HG03521 (cell line): ENCODE results near the gene GRM2.

ENCODE experiments used
- ATAC-seq: cut with Tn5 transposase; IDR thresholded peaks from one replicate; pipeline ENCODE4 v1.9.1; 2021; ENCODE audit warnings: mild to moderate bottlenecking, moderate library complexity; ENCODE audit not compliant: unreplicated experiment

GRM2 gene

DNA sequence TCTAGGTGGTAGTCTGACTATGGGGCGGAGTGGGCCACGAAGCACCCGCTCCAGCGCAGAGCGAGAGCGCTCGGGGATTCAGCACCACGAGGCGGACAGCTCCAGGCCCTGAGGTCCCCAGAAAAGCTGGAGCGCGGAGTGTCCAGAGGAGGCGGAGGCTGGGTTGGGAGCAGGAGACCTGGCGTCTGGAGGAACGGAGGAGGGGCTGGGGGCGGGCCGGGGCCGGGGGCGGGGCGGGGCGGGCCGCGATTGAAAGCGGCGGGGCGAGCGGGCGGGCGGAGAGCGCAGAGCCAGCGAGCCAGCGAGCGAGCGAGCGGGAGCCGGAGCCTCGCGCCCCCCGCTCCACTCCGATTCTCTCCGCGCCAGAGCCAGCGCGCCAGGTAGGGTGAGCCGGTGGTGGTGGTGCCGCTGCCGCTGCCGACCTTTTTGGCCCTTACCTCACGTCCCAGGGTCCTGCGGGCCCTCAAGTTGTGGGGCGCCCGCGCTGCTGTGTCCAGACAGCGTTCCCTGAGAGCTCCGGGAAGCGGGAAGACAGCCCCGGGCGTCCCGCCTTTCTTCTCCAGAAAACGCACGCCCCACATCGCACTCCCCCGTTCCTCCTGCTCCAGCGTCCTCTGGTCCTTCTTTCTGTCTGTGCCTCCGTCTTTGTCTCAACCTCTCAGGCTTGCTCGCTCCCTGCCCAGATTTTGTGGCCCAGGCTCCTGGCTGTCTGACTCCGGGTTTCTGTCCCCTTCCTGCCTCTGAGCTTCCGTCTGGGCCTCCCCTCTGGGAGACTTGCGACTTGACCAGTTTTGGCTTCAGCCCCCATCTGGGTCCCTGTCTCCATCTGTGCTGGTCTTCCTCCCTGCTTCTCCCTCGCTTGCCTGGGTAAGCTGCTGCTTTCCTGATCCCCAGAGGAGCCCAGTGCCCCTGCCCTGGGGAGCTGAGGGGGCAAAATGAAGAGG lies at the start of gene GRM2:
Gene GRM2, plus strand, starts transcription at position 281 of the 944 bp plus-strand sequence. CDS start 1,916 bp downstream, outside the sequence.
- no peak for ATAC-seq

DNA sequence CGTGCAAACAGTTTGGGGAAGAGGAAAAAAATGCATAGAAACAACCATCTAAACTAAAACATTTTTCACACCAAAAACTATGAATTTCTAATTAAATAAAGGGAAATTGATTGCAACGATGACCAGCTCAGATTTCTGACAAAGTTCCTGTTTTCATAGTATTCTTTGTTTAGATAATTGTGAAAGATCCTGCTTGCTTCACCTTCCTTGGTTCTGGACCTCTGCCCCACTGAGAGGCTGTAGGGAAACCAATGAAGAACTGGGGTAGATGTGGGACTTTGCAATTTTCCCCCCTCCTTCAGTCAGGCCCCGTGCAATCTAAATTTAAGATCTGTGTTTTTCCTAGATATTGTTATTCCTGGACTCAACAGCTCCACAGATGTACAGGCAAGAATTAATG lies 49.6 kb upstream of the GRM2 start:
- ATAC-seq = no peak

DNA sequence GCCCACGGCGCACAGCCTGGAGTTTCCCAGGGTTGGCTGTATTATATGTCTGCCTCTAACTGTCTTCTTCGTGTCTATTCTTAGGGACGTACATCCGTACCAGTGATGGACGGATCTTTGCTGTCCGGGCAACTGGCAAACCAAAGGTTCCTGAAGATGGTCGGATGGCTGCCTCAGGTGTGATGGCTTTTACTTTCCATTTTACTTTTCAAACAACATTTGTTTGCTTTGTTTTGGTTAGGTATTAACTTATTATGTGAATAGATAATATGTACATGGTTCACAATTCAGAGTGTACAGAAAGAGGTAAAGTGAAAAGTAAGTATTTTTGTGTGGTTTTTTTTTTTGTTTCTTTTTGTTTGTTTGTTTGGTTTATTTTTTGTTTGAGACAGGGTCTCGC lies 46.9 kb upstream of the GRM2 start:
- ATAC-seq = no peak

DNA sequence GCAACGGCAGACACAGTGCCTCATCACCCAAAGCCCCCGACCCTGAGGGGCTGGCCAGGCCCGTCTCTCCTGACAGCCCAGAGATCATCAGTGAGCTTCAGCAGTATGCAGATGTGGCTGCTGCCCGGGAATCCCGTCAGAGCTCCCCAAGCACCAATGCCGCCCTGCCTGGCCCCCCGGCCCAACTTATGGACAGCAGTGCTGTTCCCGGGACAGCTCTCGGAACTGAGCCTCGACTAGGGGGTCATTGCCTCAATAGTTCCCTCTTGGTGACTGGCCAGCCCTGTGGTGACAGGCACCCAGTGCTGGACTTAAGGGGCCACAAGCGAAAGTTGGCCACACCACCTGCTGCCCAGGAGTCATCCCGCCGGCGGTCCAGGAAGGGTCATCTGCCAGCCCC lies 44.4 kb upstream of the GRM2 start:
- no peak for ATAC-seq

DNA sequence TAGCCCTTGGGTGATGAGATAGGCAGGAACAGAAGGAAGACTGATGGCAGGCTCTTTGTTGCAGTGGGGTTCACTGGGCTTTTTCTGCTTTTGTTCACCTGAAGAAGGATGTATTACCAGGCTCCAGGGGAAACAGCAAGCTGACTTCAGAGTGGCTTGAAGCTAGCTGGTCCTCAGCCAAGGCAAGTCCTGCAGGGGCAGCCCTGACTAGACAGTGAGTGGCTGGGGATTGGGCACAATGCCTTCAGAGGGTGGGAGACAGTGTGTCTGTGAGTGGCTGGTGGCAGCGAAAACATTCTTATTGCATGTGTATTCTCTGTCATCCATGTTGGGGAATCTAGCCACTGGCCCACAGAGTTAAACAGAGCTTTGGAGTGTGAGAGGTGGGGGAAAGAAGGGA lies 38.1 kb upstream of the GRM2 start:
- ATAC-seq = no peak

DNA sequence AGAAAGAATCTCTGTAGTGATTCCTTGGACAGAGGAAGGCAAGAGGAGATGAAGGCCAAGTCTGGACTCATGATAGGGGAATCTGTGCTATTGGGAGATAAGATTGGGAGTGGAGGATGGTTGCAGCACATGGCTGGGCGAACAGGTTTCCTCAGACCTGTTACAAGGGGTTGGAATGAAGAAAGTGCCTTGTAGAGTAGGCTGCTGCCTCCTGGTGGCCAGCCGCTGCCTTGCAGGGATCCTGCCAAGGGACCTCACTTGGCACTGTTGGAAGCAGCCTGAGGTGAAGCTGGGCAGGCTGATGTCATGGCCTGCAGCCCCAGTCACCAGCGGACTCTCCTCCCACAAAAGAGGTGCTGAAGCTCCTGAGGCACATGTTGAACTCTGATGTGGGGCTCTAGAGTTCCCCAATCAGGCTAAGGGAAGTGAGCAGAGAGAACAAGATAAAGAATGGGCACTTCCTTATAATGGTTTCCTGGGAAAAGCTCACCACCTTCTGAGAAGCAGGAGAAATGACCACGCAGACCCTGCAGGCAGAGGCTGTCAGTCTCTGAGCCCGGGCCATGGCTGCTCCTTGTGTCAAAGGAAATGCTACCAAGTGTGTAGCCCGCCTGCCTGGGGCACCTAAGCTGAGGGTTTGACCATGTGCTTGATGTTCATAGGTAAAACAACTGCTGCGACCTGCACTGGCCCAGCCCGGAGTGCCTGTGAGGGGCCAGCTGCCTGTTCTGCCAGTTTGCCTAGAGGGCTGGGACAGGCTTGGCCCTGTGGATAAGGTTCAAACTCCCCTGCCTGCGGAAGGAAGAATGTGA lies 37.4 kb upstream of the GRM2 start:
- no peak for ATAC-seq

DNA sequence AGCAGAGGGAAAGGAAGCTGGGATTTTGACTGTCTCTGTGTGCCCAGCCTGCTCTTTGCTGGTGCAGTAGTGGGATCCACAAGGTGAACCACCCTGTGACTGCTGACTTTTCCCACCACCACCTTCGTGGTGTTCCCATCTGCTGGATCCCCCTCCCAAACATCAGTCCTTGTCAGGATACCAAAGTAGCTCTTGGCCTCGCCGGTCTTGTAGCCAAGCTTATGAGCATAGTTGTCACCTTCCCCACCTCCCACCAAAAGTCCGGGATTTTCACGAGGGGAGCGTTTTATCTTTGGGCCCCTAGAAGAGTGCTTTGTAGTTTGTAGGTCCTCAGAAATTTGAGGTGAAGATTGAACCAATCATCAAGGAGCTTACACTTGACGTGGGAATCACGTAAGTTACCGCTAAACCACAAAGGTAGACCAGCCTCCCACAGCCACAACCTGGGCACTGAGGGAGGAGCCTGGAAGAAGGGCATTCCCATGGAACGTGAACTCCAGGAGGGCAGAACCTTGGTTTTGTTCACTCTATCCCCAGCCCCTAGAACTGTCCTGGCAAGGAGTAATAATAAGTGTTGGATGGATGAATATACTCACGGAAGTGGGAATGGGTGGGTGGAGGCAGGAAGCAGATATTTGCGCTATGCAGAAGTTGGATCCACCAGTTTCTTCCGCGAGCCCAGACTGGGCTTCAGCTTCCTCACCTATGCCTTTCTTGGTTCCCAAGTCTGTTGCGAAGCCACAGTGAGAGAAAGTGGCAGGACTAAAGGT lies 36.6 kb upstream of the GRM2 start:
- ATAC-seq = no peak

DNA sequence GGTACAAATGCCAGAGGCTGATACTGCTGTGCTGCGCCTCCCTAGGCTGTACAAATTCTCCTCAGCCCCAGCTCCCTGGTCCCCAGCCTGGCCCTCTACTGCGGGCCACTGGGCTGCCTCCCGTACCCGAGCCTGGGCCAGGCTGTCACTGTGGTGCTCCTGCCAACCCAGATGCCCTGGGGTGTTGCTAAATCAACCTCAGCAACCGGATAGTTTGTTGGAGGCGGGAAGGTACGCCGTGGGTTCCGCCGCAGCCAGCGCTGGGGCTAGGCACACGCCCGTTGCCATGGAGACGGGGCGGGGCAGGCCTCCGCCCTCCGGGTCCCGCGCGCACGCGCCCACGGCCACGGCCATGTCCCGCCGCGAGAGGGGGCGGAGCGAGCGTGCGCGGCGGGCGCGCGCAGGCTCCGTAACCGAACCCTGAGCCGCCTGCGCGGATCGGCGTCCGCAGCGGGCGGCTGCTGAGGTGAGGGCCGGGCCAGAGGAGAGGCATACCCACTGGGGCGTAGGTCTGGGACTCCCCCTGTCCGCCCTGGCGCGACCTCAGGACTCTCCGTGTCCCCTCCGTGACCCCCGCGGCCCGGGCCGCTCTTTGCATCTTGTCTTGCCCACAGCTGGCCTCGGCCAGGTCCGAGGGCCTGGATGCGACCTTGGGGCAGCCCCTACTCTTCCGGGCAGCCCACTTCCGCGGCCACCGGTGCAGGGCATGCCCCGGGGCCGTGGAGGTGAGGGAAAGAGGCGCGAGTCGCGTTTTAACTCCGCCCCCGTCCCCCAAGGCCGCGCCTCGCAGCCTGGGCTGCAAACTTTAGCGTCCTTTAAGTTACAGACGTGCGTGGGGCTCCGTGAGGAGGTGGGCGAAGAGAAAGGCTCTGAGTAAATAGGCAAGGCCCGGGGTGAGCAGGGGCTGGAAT lies 35.8 kb upstream of the GRM2 start, which contains the start of gene TEX264:
Gene TEX264, plus strand, starts transcription at position 430 of the 911 bp plus-strand sequence. CDS start 3,053 bp downstream, outside the sequence.
- peak; percentile 72 for ATAC-seq

DNA sequence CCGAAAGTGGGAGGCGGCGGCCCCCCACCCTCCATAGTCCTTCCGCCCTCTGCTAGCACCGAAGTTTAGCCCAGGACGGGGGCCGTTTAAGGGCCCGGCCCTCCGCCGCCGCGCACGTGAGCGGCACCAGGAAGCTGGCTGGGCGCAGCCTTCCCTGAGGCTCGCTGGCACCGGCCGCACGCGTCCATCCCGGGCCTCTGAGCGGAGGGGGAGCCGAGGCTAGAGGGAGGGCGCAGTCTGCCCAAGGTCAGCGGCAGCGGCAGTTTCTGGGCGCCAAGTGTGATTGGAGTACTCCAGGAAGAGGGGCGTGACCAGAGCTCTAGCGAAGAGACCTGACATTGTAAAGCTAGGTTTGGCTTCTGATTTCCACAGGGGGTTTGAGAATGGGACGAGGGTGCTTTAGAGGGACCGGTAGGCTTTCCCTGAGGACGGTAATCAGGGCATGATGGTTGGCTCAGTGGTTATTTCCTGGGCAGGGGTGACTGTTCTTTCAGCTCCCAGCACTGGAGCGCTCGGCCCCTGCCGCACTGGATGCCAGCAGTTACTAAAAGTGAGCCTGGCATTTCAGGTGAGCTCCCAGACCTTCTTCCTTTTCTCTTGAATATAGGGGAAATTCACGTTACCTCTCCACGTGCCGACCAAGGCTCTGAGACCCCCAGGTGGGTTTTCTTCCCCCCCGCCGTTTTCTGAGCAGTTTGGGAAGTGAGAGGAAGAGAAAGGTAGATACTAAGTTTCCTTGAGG lies 35.0 kb upstream of the GRM2 start:
- ATAC-seq = peak; percentile 27

DNA sequence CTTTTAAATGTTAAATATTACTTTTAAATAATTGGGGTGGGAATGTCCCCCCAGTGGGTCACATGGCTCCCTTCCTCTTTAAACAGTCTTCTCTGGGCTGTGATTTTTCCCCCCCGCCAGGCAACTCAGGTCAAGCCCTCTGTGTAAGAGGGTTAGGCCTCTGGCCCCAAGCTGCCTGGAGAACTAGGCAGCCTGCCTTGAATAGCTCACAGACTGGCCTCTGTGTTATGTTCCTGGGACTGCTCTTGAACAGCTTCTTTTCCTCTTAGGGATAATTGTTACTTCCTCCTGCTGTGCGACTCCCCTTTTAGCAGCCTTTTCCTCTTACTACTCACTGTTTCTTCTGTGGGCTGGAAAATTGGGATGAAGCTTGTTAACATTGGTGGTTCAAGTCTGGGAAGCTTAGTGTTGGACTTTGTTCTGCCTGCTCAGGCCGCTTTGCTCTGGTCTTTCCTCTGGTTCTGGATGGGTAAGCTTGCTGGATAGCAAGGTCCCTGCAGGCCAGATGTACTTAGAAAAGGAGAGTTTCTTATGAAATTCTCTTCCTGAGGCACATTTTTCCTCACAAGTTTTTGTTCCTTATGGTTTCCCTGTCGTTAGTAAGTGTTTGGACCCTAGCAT lies 33.6 kb upstream of the GRM2 start:
- ATAC-seq = no peak

DNA sequence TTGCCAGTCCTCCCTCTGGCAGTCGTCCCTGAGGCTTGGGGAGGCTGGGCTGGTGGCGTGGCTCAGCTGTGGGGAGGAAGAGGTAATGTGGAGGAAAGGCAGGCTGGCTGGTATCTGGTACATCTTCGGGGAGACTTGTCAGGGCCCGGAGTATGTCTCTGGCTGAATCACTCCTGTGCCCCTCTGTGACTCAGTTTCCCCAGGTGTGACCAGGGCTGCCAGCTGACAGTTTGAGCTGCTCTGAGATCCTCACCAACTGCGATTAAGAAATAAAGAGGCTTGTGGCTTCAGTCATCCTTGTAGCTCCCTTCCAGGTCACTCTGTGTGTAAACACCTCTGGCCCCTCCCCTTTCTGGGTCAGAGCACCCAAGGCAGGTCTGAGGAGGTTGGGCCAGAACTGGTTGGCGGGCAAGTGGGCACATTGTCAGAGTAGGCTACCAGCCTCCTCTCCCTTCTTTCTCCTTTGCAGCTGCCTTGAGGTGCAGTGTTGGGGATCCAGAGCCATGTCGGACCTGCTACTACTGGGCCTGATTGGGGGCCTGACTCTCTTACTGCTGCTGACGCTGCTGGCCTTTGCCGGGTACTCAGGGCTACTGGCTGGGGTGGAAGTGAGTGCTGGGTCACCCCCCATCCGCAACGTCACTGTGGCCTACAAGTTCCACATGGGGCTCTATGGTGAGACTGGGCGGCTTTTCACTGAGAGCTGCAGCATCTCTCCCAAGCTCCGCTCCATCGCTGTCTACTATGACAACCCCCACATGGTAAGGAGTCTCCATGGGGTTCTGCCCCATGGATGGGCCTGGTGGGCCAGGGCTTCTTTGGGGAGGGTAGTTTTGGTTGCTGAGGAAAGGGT lies 32.8 kb upstream of the GRM2 start:
- ATAC-seq = no peak

DNA sequence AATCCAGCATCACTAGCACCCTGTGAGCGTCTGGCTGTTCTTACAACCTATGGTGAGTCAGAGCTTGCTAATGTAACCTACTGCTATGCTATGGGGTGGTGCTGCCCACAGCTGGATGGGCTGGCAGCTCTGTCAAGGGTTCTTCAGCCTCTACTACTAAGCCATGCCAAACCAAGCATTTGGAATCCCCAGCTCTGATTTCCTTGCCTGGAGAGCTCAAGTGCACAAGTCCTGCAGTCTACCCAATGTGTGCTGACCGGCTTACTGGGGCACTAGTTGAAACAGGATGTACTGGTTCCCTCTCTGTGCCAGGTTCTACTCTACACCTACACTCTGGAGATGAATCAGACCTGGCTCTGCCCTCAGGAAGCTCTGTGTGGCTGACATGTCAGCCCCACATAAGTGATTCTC lies 31.7 kb upstream of the GRM2 start:
- no peak for ATAC-seq

DNA sequence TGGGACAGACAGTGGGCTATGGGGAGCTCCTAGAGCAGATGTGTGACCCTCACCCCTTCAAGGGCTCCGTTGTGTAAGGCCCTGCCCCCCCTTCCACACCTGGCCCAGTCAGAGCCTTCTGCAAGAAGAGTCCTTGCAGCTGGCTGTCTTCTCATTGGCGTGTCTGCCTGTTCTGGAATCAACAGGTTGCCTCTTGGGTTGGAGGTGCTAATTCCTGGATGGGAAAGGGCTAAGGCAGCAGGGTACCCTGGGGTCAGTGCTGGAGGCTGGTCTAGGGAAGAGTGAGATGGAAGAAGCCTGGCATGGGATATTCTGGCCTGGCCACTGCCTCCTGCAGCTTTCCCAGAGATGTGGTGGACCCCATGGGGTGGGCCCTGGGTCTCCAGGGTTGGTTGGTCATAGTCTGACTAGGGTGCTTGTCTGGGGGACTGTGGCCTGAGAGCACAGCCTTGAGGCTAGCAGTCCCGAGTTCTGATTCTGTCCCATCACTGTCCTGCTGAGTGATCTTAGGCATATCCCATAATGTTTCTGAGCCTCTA lies 30.7 kb upstream of the GRM2 start:
- ATAC-seq = no peak

DNA sequence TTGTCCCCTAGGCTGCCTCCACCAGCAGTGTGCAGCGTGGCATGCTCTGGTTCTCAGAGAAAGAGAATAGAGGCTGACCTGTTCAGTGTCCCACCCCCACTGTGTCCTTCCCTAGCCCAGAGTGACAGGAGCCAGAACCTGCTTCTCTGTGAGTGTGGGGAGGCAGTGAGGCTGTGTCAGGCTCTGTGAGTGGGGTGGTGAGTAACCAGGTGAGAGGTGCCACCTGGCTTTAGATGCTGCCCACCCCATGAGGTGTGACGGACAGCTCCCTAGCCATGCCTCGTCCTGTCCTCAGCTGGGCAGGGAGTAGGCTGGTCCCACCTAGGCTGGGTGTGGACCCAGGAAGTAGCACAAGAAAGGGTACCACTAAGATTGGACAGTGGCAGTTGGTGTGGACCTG lies 29.5 kb upstream of the GRM2 start:
- no peak for ATAC-seq

DNA sequence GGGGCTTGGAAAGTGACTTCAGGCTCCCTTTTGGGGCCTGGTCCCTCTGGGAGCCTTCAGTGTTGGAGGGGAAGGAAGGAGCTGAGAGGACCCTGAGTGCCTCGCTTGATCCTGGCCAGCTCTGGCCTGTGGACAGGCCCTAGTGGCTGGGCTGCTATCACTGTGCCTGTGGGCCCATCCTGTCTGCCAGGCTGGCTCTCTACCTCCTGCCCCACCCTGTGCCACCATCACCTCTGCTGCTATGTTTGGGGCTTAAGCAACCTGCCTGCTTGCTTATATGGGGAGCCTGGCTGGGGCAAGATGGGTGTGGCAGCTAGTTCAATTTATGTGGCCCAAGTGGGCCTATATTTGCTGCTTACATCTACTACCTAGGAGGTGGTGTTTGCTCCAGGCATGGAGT lies 28.7 kb upstream of the GRM2 start:
- ATAC-seq = no peak

DNA sequence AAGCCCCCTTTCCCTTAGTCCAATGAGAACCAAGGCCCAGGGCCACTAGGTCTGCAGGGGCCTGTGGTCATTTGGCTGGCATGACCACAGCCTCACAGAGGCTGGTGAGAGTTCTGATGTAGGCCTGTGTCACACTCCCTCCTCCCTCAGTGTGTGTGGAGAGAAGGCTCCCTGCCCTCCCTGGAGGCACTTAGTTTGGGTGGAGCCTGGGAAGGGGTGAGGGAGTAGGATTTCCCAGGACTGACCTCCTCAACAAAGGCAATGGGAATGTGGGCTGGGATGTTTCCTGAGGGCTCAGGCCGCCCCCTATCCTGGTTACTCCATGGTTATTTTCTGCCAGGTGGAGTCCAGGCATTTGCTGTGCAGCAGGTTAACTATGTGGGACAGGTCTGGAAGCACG lies 28.2 kb upstream of the GRM2 start:
- no peak for ATAC-seq

DNA sequence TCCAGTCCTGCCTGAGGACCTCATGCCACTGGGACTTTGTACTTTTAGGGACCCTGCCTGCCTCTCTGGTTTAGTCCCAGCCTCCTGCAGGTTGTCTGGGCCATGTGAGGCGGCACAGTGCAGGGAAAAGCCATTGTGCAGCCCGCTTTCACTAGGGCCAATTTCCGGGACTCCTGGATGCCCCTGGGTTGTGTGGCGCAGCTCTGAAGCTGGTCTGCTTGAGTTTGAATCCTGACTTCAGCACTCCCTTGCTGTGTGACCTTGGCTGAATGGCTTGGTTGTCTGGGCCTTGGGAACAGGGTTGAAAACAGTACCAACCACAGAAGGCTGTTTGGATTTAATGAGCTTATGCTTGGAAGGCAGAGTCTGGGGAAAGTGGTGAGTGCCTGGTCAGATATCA lies 27.6 kb upstream of the GRM2 start:
- no peak for ATAC-seq

DNA sequence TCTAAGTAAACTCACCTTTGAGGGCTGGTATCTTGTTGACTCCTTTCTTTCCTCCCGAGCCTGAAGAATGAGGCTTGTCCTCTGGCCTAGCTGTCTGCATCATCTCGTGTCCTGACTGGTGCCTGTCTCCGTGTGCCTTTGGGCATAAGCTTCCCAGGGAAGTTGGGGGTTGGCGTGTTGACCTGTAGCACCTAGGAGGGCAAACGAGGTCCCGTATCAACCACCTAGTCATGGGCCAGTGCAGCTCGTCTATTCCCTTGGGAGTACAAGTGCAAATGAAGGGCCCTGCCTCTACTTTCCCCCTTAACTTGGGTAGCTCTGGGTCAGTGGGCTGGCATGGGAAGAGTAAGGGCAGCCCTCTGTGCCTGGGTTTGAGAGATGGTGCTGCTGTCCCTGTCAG lies 27.1 kb upstream of the GRM2 start:
- ATAC-seq = no peak
